Measurements from ENCODE around the gene EDN1.
A peak's percentile ranks its signal among the peaks of the same experiment; 100 is the strongest.
"Not testable (repeated sequence)": the region's sequence is repeated elsewhere in the genome, so short reads cannot be mapped to it uniquely, and the experiment has no call there.

EDN1 gene

DNA sequence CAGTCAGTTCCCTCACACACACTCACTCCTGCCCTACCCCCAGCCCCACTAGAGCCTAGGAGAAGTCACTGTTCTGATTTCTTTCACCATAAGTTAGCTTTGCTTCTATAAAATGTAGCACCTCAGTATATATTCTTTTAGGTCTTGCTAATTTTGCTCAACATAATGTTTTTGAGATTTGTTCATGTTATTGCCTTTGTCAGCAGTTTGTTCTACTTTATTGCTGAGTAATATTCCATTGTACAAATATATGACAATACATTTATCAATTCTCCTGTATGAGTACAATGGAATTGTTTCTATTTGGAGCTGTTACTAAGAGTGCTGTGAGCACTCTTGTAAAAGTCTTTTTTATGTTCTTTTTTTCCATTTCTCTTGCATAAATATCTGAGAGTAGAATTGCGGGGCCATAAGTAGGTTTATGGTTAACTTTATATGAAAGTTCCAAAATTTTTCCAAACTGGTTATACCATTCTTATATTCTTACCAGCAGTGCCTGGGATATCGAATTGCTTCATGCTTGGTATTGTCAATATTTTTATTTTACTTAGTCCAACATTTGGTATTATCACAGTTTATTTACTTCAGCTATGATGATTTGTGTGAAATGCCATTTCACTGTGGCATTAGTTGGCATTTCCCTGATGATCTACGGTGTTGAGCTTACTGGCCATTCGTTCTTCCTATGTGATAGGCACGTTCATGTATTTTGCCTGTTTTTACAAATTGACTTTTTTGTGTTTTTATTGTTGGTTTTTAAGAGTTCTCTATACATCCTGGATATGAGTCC, 25.3 kb downstream of the EDN1 start:
- no peak overlapping the region for H3K27ac ChIP-seq
- TF ChIP-seq, protein P1, sequence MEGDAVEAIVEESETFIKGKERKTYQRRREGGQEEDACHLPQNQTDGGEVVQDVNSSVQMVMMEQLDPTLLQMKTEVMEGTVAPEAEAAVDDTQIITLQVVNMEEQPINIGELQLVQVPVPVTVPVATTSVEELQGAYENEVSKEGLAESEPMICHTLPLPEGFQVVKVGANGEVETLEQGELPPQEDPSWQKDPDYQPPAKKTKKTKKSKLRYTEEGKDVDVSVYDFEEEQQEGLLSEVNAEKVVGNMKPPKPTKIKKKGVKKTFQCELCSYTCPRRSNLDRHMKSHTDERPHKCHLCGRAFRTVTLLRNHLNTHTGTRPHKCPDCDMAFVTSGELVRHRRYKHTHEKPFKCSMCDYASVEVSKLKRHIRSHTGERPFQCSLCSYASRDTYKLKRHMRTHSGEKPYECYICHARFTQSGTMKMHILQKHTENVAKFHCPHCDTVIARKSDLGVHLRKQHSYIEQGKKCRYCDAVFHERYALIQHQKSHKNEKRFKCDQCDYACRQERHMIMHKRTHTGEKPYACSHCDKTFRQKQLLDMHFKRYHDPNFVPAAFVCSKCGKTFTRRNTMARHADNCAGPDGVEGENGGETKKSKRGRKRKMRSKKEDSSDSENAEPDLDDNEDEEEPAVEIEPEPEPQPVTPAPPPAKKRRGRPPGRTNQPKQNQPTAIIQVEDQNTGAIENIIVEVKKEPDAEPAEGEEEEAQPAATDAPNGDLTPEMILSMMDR (conservative IDR thresholded peaks at IDR 0.05): no peak
- no peak for TF ChIP-seq ZFX (IDR thresholded peaks at IDR 0.05)

- TF ChIP-seq, protein P1 (conservative IDR thresholded peaks at IDR 0.05): no peak
- no peak for TF ChIP-seq ZFX (IDR thresholded peaks at IDR 0.05)
- no peak overlapping the region for H3K27ac ChIP-seq
Observed at GRCh38 chr6:12318749-12319148, 28.6 kb downstream of the EDN1 start.

DNA sequence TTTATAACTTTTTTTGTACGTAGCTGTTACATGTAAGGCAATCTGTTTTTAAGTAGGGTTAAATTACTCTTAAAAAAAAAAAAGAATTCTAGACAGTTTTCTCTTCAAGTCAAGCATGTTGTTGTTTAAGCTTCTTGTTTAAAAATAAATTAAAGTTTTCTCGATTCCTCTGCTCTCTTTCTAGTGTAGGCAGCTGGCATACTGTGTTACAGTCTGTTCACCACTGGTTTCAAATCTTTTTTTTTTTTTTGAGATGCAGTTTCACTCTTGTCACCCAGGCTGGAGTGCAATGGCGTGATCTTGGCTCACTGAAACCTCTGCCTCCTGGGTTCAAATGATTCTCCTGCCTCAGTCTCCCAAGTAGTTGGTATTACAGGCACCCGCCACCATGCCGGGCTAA, 29.9 kb downstream of the EDN1 start:
- H3K27ac ChIP-seq: not testable (repeated sequence)

GRCh38 chr6:12324099-12324498, 33.9 kb downstream of the EDN1 start:
- peak overlapping the region; percentile 31 for H3K27ac ChIP-seq
- no peak for TF ChIP-seq ZFX (IDR thresholded peaks at IDR 0.05)
- TF ChIP-seq, protein P1 (conservative IDR thresholded peaks at IDR 0.05): no peak

DNA sequence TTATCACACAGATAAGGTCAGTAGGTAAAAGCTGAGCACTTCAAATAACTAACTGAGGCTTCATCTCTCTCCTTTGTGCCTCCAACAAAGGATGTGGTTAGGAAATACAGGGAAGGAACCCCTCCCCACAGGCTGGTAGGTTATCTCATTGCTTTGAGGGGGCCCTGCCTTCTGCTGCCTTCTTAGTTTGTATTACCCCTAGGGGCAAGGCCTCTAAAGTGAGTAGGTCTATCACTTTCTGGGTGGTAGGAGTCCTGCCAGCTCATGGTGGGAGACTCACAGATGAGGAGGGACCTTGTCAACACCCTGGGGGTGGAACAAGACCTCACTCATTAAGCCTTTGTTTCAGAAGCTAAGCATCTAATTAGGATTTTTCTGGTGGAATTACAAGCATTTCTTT, 34.6 kb downstream of the EDN1 start:
- no peak for TF ChIP-seq ZFX (IDR thresholded peaks at IDR 0.05)
- TF ChIP-seq, protein P1 (conservative IDR thresholded peaks at IDR 0.05): no peak
- H3K27ac ChIP-seq: peak overlapping the region; percentile 51; the same call in 1 of the 2 replicates

GRCh38 chr6:12325872-12326271, 35.7 kb downstream of the EDN1 start:
- H3K27ac ChIP-seq: no peak overlapping the region; the same call in 1 of the 2 replicates
- TF ChIP-seq, protein P1 (conservative IDR thresholded peaks at IDR 0.05): no peak
- TF ChIP-seq ZFX (IDR thresholded peaks at IDR 0.05): no peak

DNA sequence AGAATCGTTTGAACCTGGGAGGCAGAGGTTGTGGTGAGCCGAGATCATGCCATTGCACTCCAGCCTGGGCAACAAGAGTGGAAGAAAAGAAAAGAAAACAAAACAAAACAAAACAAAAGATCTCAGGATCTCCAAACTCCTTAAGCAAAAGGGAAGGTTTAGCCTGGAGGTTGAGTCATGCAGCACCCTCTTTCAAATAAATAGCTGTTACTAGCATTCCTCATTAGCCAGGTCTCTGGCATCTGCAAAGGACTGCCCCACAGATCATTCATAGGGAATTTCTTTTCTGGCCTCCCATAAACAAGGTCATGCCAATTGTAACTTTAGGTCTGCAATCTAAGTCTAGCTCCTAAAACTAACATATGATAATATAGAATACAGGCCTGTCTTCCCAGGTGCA, 37.2 kb downstream of the EDN1 start:
- TF ChIP-seq, protein P1 (conservative IDR thresholded peaks at IDR 0.05): no peak
- TF ChIP-seq ZFX (IDR thresholded peaks at IDR 0.05): no peak
- no peak overlapping the region for H3K27ac ChIP-seq

GRCh38 chr6:12327988-12328387, 37.8 kb downstream of the EDN1 start:
- H3K27ac ChIP-seq: no peak overlapping the region
- TF ChIP-seq, protein P1 (conservative IDR thresholded peaks at IDR 0.05): no peak

Measured in C4-2B (cell line).